ENCODE results near the gene TMEM88.
"Not testable (repeated sequence)": the region's sequence is repeated elsewhere in the genome, so short reads cannot be mapped to it uniquely, and the experiment has no call there.

The TMEM88 gene

GRCh38 chr17:7852919-7853690 is 1.8 kb upstream of the TMEM88 start:
- intact Hi-C loops (cut with DNase I) = no loop called here
- peak in 1 of 10 donors; percentile 77 for DNase-seq

- DNase-seq = peak in 2 of 10 donors; percentile 55 to 84
- intact Hi-C loops (cut with DNase I) = no loop called here
Observed at GRCh38 chr17:7853691-7854038, 1.2 kb upstream of the TMEM88 start.

GRCh38 chr17:7854078-7854777 is 638 bp upstream of the TMEM88 start:
- peak in 2 of 10 donors; percentile 67 to 76 for DNase-seq
- intact Hi-C loops (cut with DNase I) = no loop called here

- intact Hi-C loops (cut with DNase I) = no loop called here
- peak in 1 of 10 donors; percentile 84 for DNase-seq
Observed at GRCh38 chr17:7855660-7856010, 769 bp downstream of the TMEM88 start.

- DNase-seq = peak in 2 of 10 donors; percentile 62 to 68
- intact Hi-C loops (cut with DNase I) = no loop called here
Observed at GRCh38 chr17:7856011-7856810, 1.3 kb downstream of the TMEM88 start.

GRCh38 chr17:7856811-7857712 is 2.2 kb downstream of the TMEM88 start, which contains the start of gene NAA38:
NAA38 (minus strand) TSS chr17:7857559; CDS start chr17:7857463, 96 bp downstream.
- intact Hi-C loops (cut with DNase I) = loop anchor here (1.0 kb wide), 1 partner anchor 58 kb away; no protein-coding TSS in a partner anchor
- peak; percentile 90 to 99 (median 93) for DNase-seq

- peak; percentile 84 to 98 (median 92) for DNase-seq
- intact Hi-C loops (cut with DNase I) = loop anchor here (1.0 kb wide), 2 partner anchors 57 to 183 kb away; no protein-coding TSS in a partner anchor
Observed at GRCh38 chr17:7857713-7858521, 3.1 kb downstream of the TMEM88 start, which contains the start of gene CYB5D1. CYB5D1 (plus strand) TSS chr17:7858003; CDS start chr17:7858135, 132 bp downstream.

- intact Hi-C loops (cut with DNase I) = loop anchor here (1.0 kb wide), 1 partner anchor 183 kb away; no protein-coding TSS in a partner anchor
- DNase-seq = peak in 4 of 10 donors; percentile 32 to 90 (median 85)
Observed at GRCh38 chr17:7858522-7858810, 3.6 kb downstream of the TMEM88 start.

GRCh38 chr17:7859028-7859427 is 4.2 kb downstream of the TMEM88 start:
- intact Hi-C loops (cut with DNase I) = no loop called here
- no peak for DNase-seq

- DNase-seq = peak in 4 of 10 donors; percentile 50 to 65 (median 60)
- intact Hi-C loops (cut with DNase I) = loop anchor here (2.0 kb wide), 2 partner anchors 36 to 126 kb away; no protein-coding TSS in a partner anchor
Observed at GRCh38 chr17:7862692-7863437, 8.0 kb downstream of the TMEM88 start.

- DNase-seq; intact Hi-C loops (cut with DNase I): not testable (repeated sequence)
Observed at GRCh38 chr17:7864384-7864783, 9.5 kb downstream of the TMEM88 start.

GRCh38 chr17:7864995-7865650 is 10.3 kb downstream of the TMEM88 start:
- no peak for DNase-seq
- intact Hi-C loops (cut with DNase I) = loop anchor here (5.0 kb wide), 1 partner anchor 192 kb away; no protein-coding TSS in a partner anchor

- intact Hi-C loops (cut with DNase I) = loop anchor here (5.0 kb wide), 1 partner anchor 189 kb away; no protein-coding TSS in a partner anchor
- no peak for DNase-seq
Observed at GRCh38 chr17:7867881-7868329, 13.0 kb downstream of the TMEM88 start.

GRCh38 chr17:7873051-7873450 is 18.2 kb downstream of the TMEM88 start:
- intact Hi-C loops (cut with DNase I) = no loop called here
- no peak for DNase-seq

GRCh38 chr17:7875804-7876370 is 21.0 kb downstream of the TMEM88 start:
- intact Hi-C loops (cut with DNase I) = no loop called here
- no peak for DNase-seq

- DNase-seq = no peak
- intact Hi-C loops (cut with DNase I) = no loop called here
Observed at GRCh38 chr17:7878234-7878633, 23.4 kb downstream of the TMEM88 start.
